ENCODE results near the gene PPP6R2.

PPP6R2 gene

DNA sequence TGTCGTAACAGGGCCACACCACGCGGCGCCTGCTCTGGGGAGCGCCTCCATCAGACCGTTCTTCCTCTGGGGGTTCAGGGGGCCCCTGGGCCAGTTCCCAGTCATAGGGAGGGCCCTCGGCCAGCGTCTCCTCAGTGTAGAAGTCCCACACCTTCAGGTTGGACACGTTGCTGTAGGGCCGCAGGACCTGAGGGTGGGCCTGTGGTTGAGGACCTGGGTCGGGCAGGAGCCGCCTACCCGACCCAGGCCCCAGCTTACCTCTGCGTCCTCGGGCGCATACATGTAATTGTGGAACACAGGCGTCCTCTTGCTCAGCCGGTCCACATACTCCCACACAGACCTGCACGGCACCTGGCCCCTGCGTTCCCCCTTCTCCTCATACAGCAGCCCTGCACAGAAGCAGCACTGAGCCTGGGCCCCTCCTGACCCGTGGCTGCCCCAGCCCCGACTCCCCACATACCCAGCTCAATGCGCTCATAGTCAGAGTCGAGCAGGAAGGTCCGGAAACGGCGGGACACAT, 111.5 kb downstream of the PPP6R2 start:
- no peak for TF ChIP-seq ZFX (IDR thresholded peaks at IDR 0.05)
- TF ChIP-seq, protein P1, sequence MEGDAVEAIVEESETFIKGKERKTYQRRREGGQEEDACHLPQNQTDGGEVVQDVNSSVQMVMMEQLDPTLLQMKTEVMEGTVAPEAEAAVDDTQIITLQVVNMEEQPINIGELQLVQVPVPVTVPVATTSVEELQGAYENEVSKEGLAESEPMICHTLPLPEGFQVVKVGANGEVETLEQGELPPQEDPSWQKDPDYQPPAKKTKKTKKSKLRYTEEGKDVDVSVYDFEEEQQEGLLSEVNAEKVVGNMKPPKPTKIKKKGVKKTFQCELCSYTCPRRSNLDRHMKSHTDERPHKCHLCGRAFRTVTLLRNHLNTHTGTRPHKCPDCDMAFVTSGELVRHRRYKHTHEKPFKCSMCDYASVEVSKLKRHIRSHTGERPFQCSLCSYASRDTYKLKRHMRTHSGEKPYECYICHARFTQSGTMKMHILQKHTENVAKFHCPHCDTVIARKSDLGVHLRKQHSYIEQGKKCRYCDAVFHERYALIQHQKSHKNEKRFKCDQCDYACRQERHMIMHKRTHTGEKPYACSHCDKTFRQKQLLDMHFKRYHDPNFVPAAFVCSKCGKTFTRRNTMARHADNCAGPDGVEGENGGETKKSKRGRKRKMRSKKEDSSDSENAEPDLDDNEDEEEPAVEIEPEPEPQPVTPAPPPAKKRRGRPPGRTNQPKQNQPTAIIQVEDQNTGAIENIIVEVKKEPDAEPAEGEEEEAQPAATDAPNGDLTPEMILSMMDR (conservative IDR thresholded peaks at IDR 0.05): no peak
- H3K27ac ChIP-seq: no peak overlapping the region

GRCh38 chr22:50455201-50455600, 112.1 kb downstream of the PPP6R2 start:
- TF ChIP-seq, protein P1 (conservative IDR thresholded peaks at IDR 0.05): no peak
- no peak for TF ChIP-seq ZFX (IDR thresholded peaks at IDR 0.05)
- H3K27ac ChIP-seq: no peak overlapping the region

DNA sequence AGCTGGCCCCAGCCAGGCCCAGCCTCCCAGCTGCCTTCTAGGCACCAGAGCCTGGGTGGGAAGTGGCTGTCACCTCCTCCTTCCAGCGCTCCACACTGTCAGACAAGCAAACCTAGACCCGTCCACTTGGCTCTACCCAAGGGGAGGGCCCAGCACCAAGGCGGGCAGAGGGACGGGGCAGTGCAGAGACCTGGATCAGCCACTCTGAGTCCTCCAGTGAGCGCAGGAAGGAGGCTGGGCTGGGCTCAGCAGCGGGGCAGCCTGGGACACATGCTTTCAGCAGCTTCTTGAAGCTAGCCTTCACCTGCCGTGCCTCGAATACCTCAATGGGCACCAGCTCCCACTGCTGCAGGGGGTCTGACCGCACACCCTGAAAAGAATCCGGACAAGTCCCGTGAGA, 112.9 kb downstream of the PPP6R2 start:
- no peak overlapping the region for H3K27ac ChIP-seq
- TF ChIP-seq, protein P1 (conservative IDR thresholded peaks at IDR 0.05): no peak
- TF ChIP-seq ZFX (IDR thresholded peaks at IDR 0.05): no peak

GRCh38 chr22:50456466-50457234, 113.5 kb downstream of the PPP6R2 start:
- TF ChIP-seq ZFX (IDR thresholded peaks at IDR 0.05): no peak
- TF ChIP-seq, protein P1 (conservative IDR thresholded peaks at IDR 0.05): no peak; the same call in 1 of the 2 replicates
- no peak overlapping the region for H3K27ac ChIP-seq

GRCh38 chr22:50459016-50459415, 115.9 kb downstream of the PPP6R2 start:
- TF ChIP-seq, protein P1 (conservative IDR thresholded peaks at IDR 0.05): no peak
- TF ChIP-seq ZFX (IDR thresholded peaks at IDR 0.05): no peak
- no peak overlapping the region for H3K27ac ChIP-seq

DNA sequence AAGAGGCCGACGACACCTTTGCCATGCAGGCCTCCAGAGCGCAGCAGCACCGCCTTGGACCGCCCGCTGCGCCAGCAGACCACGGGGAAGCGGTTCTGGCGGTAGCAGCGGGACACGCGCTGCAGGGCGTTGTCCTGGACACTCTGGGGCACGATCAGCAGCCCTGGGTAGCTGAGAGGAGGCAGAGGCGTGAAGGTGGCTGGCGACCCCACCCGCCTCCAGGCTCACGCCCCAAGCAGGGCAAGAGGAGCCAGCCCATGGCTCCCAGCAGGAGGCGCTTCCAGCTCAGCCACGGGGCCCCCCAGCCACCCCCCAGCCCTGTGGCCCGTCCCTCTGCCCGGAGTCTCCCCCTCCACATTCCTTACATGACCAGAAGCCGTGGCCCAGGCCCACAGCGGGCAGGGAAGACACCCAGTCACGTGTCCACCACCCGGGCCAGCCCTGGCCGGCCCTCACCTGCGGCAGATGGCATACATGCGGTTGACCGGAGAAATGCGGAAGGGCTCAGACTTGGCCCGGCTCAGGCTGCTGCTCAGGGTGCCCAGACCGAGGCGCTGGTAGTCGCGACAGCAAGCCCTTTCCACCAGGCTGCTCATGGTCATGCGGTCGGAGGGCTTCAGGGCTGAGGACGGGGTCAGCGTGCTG, 116.5 kb downstream of the PPP6R2 start:
- H3K27ac ChIP-seq: no peak overlapping the region
- no peak for TF ChIP-seq ZFX (IDR thresholded peaks at IDR 0.05)
- TF ChIP-seq, protein P1 (conservative IDR thresholded peaks at IDR 0.05): no peak

DNA sequence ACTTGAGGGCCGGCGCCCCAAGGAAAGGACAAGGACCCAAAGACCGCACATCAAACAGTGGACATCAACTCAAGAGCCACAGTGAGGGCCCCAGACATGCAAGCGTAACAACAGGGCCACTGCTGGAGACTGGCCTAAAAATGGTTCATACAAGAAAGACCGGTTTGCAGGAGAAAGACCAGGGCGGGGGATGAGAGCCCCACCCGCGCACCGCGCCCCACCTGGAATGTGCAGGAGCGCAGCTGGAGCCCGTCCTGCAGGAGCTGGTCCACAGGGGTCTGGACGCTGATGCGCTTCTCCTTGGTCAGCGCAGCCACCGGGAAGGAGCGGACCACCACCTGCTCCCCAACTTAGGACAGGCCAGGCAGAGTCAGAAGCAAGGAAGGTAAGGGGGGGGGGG, 117.8 kb downstream of the PPP6R2 start:
- TF ChIP-seq, protein P1 (conservative IDR thresholded peaks at IDR 0.05): no peak
- no peak for TF ChIP-seq ZFX (IDR thresholded peaks at IDR 0.05)
- peak overlapping the region; percentile 29 for H3K27ac ChIP-seq

Measured in C4-2B (cell line).